ENCODE measurements around the gene CD8B2.

The CD8B2 gene

DNA sequence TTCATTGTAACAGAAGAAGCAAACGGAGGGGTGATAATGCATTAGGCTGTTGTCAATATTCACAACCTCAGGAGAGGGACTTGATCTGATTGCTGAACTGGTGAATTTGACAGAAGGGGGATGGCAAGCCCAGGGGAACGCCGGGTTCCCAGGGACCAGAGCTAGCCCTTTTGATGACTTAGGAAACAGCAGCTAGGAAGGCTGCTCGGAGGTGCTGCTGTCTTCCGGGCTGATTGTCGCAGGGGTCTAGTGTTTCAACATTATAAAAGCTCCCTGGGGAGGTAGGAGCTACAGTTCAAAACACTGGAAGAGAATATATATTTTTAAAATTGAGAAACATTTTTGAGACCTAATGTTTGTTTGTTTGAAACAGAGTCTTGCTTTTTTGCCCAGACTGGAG lies 47.3 kb downstream of the CD8B2 start:
- Histone ChIP-seq H3K9ac (ENCODE audit: low read length) (no peak overlapping the region), H4K20me1 (ENCODE audit: insufficient read depth, low read length) (no peaks in the 10 kb centered on the region), H3K4me3 (ENCODE audit: low read length) (no peak overlapping the region), H3K9me3 (ENCODE audit: insufficient read depth, low read length) (no peaks in the 10 kb centered on the region), H3K36me3 (replicated peaks; ENCODE audit: low read depth, low read length) (no peaks in the 10 kb centered on the region), H3K4me1 (ENCODE audit: low read length) (peaks cover 15% of the 10 kb centered on the region), H3K4me2 (ENCODE audit: low read length) (no peak overlapping the region), H3K27me3 (ENCODE audit: low read depth, low read length) (peaks cover 10% of the 10 kb centered on the region), H3K79me2 (ENCODE audit: low read length) (no peaks in the 10 kb centered on the region), H2AFZ (ENCODE audit: low read depth, low read length) (no peak overlapping the region), H3K27ac (ENCODE audit: low read length) (no peak overlapping the region)
- TF ChIP-seq, protein P1, sequence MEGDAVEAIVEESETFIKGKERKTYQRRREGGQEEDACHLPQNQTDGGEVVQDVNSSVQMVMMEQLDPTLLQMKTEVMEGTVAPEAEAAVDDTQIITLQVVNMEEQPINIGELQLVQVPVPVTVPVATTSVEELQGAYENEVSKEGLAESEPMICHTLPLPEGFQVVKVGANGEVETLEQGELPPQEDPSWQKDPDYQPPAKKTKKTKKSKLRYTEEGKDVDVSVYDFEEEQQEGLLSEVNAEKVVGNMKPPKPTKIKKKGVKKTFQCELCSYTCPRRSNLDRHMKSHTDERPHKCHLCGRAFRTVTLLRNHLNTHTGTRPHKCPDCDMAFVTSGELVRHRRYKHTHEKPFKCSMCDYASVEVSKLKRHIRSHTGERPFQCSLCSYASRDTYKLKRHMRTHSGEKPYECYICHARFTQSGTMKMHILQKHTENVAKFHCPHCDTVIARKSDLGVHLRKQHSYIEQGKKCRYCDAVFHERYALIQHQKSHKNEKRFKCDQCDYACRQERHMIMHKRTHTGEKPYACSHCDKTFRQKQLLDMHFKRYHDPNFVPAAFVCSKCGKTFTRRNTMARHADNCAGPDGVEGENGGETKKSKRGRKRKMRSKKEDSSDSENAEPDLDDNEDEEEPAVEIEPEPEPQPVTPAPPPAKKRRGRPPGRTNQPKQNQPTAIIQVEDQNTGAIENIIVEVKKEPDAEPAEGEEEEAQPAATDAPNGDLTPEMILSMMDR (IDR thresholded peaks at IDR 0.05; ENCODE audit: low read depth, low read length) = no peak
- no peak for TF ChIP-seq EZH2phosphoT487 (IDR thresholded peaks at IDR 0.05; ENCODE audit: low read depth)

GRCh38 chr2:106536490-106536889 lies 49.3 kb downstream of the CD8B2 start:
- no peaks in the 10 kb centered on the region for H3K36me3 ChIP-seq (replicated peaks; ENCODE audit: low read depth, low read length)
- H3K4me3 ChIP-seq (ENCODE audit: low read length) = peak overlapping the region; percentile 20; the same call in 1 of the 2 replicates
- H2AFZ ChIP-seq (ENCODE audit: low read depth, low read length) = no peak overlapping the region; the same call in 1 of the 2 replicates
- H3K4me1 ChIP-seq (ENCODE audit: low read length) = peaks cover 15% of the 10 kb centered on the region
- no peak overlapping the region for H3K9ac ChIP-seq (ENCODE audit: low read length)
- H3K4me2 ChIP-seq (ENCODE audit: low read length) = peak overlapping the region; percentile 55
- no peaks in the 10 kb centered on the region for H3K9me3 ChIP-seq (ENCODE audit: insufficient read depth, low read length)
- H4K20me1 ChIP-seq (ENCODE audit: insufficient read depth, low read length) = no peaks in the 10 kb centered on the region
- H3K27me3 ChIP-seq (ENCODE audit: low read depth, low read length) = peaks cover 17% of the 10 kb centered on the region
- TF ChIP-seq EZH2phosphoT487 (IDR thresholded peaks at IDR 0.05; ENCODE audit: low read depth) = no peak
- TF ChIP-seq, protein P1 (IDR thresholded peaks at IDR 0.05; ENCODE audit: low read depth, low read length) = no peak
- H3K79me2 ChIP-seq (ENCODE audit: low read length) = no peaks in the 10 kb centered on the region
- H3K27ac ChIP-seq (ENCODE audit: low read length) = peak overlapping the region; percentile 34

DNA sequence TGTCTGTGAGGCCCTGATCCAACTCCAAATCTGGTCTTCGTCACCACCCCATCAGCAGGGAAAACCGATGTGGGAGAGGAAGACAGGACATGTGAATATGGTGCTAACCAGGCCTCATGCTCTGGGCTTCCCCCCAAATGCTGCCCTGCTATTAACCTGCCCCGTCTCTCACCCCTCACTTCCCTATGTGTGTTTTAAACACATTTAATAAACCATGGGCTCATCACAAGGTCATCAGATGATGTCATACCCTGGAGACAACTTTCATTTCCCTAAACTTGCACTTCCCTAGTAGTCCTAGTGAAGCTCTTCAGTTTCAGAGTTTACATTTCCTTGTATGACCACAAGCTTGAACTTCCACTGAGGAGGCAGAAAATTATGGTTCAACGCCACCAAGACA lies 49.9 kb downstream of the CD8B2 start:
- Histone ChIP-seq H3K4me1 (ENCODE audit: low read length) (peaks cover 15% of the 10 kb centered on the region), H3K36me3 (replicated peaks; ENCODE audit: low read depth, low read length) (no peaks in the 10 kb centered on the region), H3K9me3 (ENCODE audit: insufficient read depth, low read length) (no peaks in the 10 kb centered on the region), H3K4me3 (ENCODE audit: low read length) (peak overlapping the region; percentile 20; the same call in 1 of the 2 replicates), H3K27ac (ENCODE audit: low read length) (peak overlapping the region; percentile 34), H2AFZ (ENCODE audit: low read depth, low read length) (peak overlapping the region; percentile 40), H3K27me3 (ENCODE audit: low read depth, low read length) (peaks cover 20% of the 10 kb centered on the region), H4K20me1 (ENCODE audit: insufficient read depth, low read length) (no peaks in the 10 kb centered on the region), H3K9ac (ENCODE audit: low read length) (no peak overlapping the region), H3K4me2 (ENCODE audit: low read length) (peak overlapping the region; percentile 55), H3K79me2 (ENCODE audit: low read length) (no peaks in the 10 kb centered on the region)
- TF ChIP-seq, protein P1 (IDR thresholded peaks at IDR 0.05; ENCODE audit: low read depth, low read length) = no peak
- TF ChIP-seq EZH2phosphoT487 (IDR thresholded peaks at IDR 0.05; ENCODE audit: low read depth) = no peak

DNA sequence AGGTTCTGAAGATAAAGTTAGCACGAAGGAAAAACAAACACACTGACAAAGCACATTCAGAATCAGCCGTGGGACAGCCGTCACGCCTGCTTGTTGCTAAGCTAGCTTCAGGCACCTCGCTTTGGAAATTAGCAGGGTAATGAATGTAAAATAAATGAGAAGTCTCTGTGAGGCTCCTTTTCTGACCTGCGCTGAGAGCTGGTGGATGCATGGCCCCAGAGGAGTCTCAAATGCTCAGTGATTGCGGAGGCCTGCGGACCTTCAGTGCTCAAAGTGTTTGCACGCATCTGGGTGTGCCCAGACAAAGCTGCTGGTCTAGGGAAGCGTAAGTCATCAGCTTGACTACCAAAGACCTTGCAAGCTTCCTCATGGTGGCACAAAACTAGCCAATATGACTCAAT lies 50.6 kb downstream of the CD8B2 start:
- H3K27ac ChIP-seq (ENCODE audit: low read length) = no peak overlapping the region
- no peak overlapping the region for H3K4me2 ChIP-seq (ENCODE audit: low read length)
- peaks cover 15% of the 10 kb centered on the region for H3K4me1 ChIP-seq (ENCODE audit: low read length)
- TF ChIP-seq, protein P1 (IDR thresholded peaks at IDR 0.05; ENCODE audit: low read depth, low read length) = no peak
- no peak for TF ChIP-seq EZH2phosphoT487 (IDR thresholded peaks at IDR 0.05; ENCODE audit: low read depth)
- H3K27me3 ChIP-seq (ENCODE audit: low read depth, low read length) = peaks cover 22% of the 10 kb centered on the region
- no peak overlapping the region for H3K9ac ChIP-seq (ENCODE audit: low read length)
- H3K36me3 ChIP-seq (replicated peaks; ENCODE audit: low read depth, low read length) = no peaks in the 10 kb centered on the region
- H4K20me1 ChIP-seq (ENCODE audit: insufficient read depth, low read length) = no peaks in the 10 kb centered on the region
- H3K79me2 ChIP-seq (ENCODE audit: low read length) = no peaks in the 10 kb centered on the region
- no peaks in the 10 kb centered on the region for H3K9me3 ChIP-seq (ENCODE audit: insufficient read depth, low read length)
- no peak overlapping the region for H2AFZ ChIP-seq (ENCODE audit: low read depth, low read length)
- no peak overlapping the region for H3K4me3 ChIP-seq (ENCODE audit: low read length)

All from OCI-LY3 (cell line).